GM23338 (cell line): ENCODE results near the gene INPP5A. TPM values are rescaled to one million over a fixed set of nuclear protein-coding genes. Genes with fewer than 3 reads are reported as not detected.

ENCODE experiments used
- ATAC-seq: fragments of 200-7000 bp; cut with Tn5 transposase; 3 replicates; pipeline ENCODE4 v1.9.1; 2020
- DNase-seq: peaks from one replicate; pipeline ENCODE4 v3.0.0-alpha.2; 2015; ENCODE audit warnings: low spot score
- H2AFZ ChIP-seq: fragments of 200-600 bp; sonication (generic); 2 replicates; pipeline ENCODE4 v1.8.0; 2016; ENCODE audit warnings: antibody characterized with exemption, mild to moderate bottlenecking, moderate library complexity
- H3F3A ChIP-seq: fragments of 200-600 bp; sonication (generic); replicated peaks from 2 replicates; pipeline ENCODE4 v1.8.0; 2017; ENCODE audit warnings: antibody characterized with exemption, mixed run types, low read depth
- H3K27ac ChIP-seq: fragments of 200-600 bp; sonication (generic); 2 replicates; pipeline ENCODE4 v1.6.1; 2016; ENCODE audit warnings: low read depth
- H3K27me3 ChIP-seq: fragments of 200-600 bp; sonication (generic); 2 replicates; pipeline ENCODE4 v1.8.0; 2016; ENCODE audit warnings: mild to moderate bottlenecking, mixed run types, moderate library complexity; ENCODE audit not compliant: insufficient read depth
- H3K36me3 ChIP-seq: fragments of 200-600 bp; sonication (generic); 2 replicates; pipeline ENCODE4 v1.8.0; 2016; ENCODE audit warnings: mild to moderate bottlenecking; ENCODE audit not compliant: insufficient read depth
- H3K4me1 ChIP-seq: fragments of 200-600 bp; sonication (generic); 2 replicates; pipeline ENCODE4 v1.8.0; 2016; ENCODE audit warnings: mild to moderate bottlenecking, moderate library complexity; ENCODE audit not compliant: insufficient read depth
- H3K4me2 ChIP-seq: fragments of 200-600 bp; sonication (generic); 2 replicates; pipeline ENCODE4 v1.7.1; 2017; ENCODE audit warnings: mixed run types
- H3K4me3 ChIP-seq: fragments of 200-600 bp; sonication (generic); 2 replicates; pipeline ENCODE4 v1.6.1; 2016; ENCODE audit warnings: mixed run types
- H3K79me2 ChIP-seq: fragments of 200-600 bp; sonication (generic); replicated peaks from 2 replicates; pipeline ENCODE4 v1.8.0; 2017; ENCODE audit warnings: mild to moderate bottlenecking; ENCODE audit not compliant: insufficient read depth
- H3K9me2 ChIP-seq: fragments of 200-600 bp; sonication (generic); 2 replicates; pipeline ENCODE4 v1.8.0; 2017; ENCODE audit not compliant: insufficient read depth
- H4K20me1 ChIP-seq: fragments of 200-600 bp; sonication (generic); replicated peaks from 2 replicates; pipeline ENCODE4 v1.8.0; 2017; ENCODE audit warnings: mild to moderate bottlenecking; ENCODE audit not compliant: insufficient read depth
- H3K27ac Mint-ChIP-seq: 2 replicates; pipeline ENCODE4 v1.8.0; 2020; ENCODE audit warnings: inconsistent platforms, mild to moderate bottlenecking, moderate library complexity, mixed read lengths
- H3K27me3 Mint-ChIP-seq: 3 replicates; pipeline ENCODE4 v1.8.0; 2022; ENCODE audit warnings: low read depth, mild to moderate bottlenecking, moderate library complexity, mixed read lengths, inconsistent platforms; ENCODE audit not compliant: insufficient read depth, poor library complexity
- H3K36me3 Mint-ChIP-seq: 3 replicates; pipeline ENCODE4 v1.8.0; 2021; ENCODE audit warnings: low read depth, mild to moderate bottlenecking, inconsistent platforms, moderate library complexity, mixed read lengths
- H3K4me1 Mint-ChIP-seq: 3 replicates; pipeline ENCODE4 v1.8.0; 2020; ENCODE audit warnings: mild to moderate bottlenecking, inconsistent platforms, mixed read lengths
- H3K4me3 Mint-ChIP-seq: 3 replicates; pipeline ENCODE4 v1.8.0; 2021; ENCODE audit warnings: moderate library complexity, mild to moderate bottlenecking, inconsistent platforms, mixed read lengths
- H3K9me3 Mint-ChIP-seq: 3 replicates; pipeline ENCODE4 v1.8.0; 2020; ENCODE audit warnings: moderate library complexity, mild to moderate bottlenecking, inconsistent platforms, mixed read lengths
- EZH2 ChIP-seq: fragments of 200-600 bp; sonication (generic); IDR thresholded peaks from one replicate; pipeline ENCODE4 v1.8.0; 2017; ENCODE audit warnings: antibody characterized with exemption, mild to moderate bottlenecking, low read depth; ENCODE audit not compliant: unreplicated experiment
- NANOG ChIP-seq: IDR thresholded peaks from 2 replicates; pipeline ENCODE4 v1.6.1; 2016; ENCODE audit warnings: antibody characterized with exemption, borderline replicate concordance
- POLR2AphosphoS5 ChIP-seq: IDR thresholded peaks from 2 replicates; pipeline ENCODE4 v1.6.1; 2016; ENCODE audit warnings: antibody characterized with exemption, low read depth
- STAT1 ChIP-seq: IDR thresholded peaks from one replicate; pipeline ENCODE4 v1.6.1; 2016; ENCODE audit warnings: antibody characterized with exemption; ENCODE audit not compliant: unreplicated experiment
- ZNF331 ChIP-seq: fragments of 250-450 bp; sonication (Bioruptor Pico); IDR thresholded peaks from 2 replicates; pipeline ENCODE4 v1.5.0; 2020; ENCODE audit warnings: low read depth, mild to moderate bottlenecking, moderate library complexity
- polyA plus RNA-seq: library from polyadenylated mRNA; unstranded; fragments of >200 nt; fragmentation: Nextera tagmentation; extraction: Ambion mirVana; gene quantifications from 2 replicates; pipeline ENCODE4 v1.2.1, GENCODE V29; 2016
- total RNA-seq: library from RNA; depleted of rRNA; stranded (reverse); fragments of >200 nt; shearing (Covaris generic); gene quantifications from 2 replicates; pipeline ENCODE4 v1.2.3, GENCODE V29; 2014
- TF ChIP-seq, protein P1 (sequence below): fragments of 250-450 bp; sonication (Bioruptor Pico); IDR thresholded peaks from 2 replicates; pipeline ENCODE4 v1.5.0; 2020; ENCODE audit warnings: mild to moderate bottlenecking, moderate library complexity
- TF ChIP-seq, protein P2 (sequence below), 2 experiments: fragments of 200-600 bp in 1 of 2; sonication (generic) in 1 of 2; conservative IDR thresholded peaks; 2 replicates each; pipeline versions ENCODE4 v1.5.1 to v1.6.1; 2016 to 2017; ENCODE audit warnings: antibody characterized with exemption in 2 of 2, low read depth in 2 of 2, mild to moderate bottlenecking in 2 of 2, moderate library complexity in 1 of 2

The INPP5A gene
- total and polyA plus RNA-seq, 2 experiments from 2014 or later, result 5.9 to 40.6 TPM

DNA sequence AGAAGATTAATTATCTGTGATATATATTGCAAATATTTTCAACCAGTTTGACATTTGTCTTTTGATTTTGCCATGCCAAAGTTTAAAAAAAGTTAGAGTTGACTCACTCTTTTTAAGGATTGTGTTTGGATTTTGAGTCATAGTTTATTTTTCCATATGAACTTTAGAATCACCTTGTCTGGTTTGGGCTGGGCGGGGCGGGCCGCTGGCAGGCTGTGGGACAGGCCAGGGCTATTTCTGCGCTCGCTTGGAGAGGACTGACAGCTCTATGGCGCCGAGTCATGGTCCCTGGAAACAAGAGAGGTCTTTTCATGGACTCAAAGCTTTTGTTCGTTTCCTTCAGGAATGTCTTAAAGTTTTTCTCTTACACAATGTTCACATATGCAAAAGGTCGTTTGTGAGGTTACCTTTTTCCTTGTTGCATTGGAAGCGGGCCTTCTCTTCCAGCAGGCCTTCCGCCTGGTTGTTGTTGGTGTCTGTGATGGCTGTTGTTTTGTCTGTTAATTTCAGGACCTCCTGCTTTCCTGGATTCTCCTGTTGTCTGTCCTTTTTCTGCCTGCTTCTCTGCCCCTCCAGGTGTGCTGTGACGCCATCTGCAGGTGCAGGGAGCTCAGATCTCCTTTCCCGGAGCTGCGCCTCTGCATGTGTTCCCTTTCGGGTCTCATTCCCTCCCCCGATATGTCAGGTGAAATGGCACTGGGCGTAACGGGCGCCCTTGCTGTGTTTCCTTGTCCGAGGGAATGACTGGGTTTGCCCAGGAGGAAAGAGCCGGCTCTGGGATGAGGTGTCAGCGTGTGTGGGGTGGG is 53.8 kb downstream of the INPP5A start:
- Histone ChIP-seq H3K4me1 (no peaks in the 10 kb centered on the region), H3K4me2 (no peak overlapping the region), H3K27me3 (no peaks in the 10 kb centered on the region), H3K36me3 (no peaks in the 10 kb centered on the region), H3K4me3 (no peak overlapping the region), H2AFZ (no peak overlapping the region), H4K20me1 (peaks cover 7% of the 10 kb centered on the region), H3K27ac (no peak overlapping the region), H3K9me2 (no peaks in the 10 kb centered on the region), H3F3A (no peaks in the 10 kb centered on the region), H3K79me2 (peaks cover 12% of the 10 kb centered on the region)
- Mint-ChIP-seq H3K4me3 (no peak overlapping the region; the same call in 2 of the 3 replicates), H3K36me3 (no peaks in the 10 kb centered on the region), H3K27ac (peak overlapping the region; percentile 53; the same call in 1 of the 2 replicates), H3K27me3 (peaks cover 12% of the 10 kb centered on the region), H3K9me3 (no peaks in the 10 kb centered on the region), H3K4me1 (peaks cover 15% of the 10 kb centered on the region)
- ATAC-seq (peak; percentile 76), DNase-seq (peak; percentile 76)
- TF ChIP-seq STAT1, result no peak
- TF ChIP-seq, protein P1, sequence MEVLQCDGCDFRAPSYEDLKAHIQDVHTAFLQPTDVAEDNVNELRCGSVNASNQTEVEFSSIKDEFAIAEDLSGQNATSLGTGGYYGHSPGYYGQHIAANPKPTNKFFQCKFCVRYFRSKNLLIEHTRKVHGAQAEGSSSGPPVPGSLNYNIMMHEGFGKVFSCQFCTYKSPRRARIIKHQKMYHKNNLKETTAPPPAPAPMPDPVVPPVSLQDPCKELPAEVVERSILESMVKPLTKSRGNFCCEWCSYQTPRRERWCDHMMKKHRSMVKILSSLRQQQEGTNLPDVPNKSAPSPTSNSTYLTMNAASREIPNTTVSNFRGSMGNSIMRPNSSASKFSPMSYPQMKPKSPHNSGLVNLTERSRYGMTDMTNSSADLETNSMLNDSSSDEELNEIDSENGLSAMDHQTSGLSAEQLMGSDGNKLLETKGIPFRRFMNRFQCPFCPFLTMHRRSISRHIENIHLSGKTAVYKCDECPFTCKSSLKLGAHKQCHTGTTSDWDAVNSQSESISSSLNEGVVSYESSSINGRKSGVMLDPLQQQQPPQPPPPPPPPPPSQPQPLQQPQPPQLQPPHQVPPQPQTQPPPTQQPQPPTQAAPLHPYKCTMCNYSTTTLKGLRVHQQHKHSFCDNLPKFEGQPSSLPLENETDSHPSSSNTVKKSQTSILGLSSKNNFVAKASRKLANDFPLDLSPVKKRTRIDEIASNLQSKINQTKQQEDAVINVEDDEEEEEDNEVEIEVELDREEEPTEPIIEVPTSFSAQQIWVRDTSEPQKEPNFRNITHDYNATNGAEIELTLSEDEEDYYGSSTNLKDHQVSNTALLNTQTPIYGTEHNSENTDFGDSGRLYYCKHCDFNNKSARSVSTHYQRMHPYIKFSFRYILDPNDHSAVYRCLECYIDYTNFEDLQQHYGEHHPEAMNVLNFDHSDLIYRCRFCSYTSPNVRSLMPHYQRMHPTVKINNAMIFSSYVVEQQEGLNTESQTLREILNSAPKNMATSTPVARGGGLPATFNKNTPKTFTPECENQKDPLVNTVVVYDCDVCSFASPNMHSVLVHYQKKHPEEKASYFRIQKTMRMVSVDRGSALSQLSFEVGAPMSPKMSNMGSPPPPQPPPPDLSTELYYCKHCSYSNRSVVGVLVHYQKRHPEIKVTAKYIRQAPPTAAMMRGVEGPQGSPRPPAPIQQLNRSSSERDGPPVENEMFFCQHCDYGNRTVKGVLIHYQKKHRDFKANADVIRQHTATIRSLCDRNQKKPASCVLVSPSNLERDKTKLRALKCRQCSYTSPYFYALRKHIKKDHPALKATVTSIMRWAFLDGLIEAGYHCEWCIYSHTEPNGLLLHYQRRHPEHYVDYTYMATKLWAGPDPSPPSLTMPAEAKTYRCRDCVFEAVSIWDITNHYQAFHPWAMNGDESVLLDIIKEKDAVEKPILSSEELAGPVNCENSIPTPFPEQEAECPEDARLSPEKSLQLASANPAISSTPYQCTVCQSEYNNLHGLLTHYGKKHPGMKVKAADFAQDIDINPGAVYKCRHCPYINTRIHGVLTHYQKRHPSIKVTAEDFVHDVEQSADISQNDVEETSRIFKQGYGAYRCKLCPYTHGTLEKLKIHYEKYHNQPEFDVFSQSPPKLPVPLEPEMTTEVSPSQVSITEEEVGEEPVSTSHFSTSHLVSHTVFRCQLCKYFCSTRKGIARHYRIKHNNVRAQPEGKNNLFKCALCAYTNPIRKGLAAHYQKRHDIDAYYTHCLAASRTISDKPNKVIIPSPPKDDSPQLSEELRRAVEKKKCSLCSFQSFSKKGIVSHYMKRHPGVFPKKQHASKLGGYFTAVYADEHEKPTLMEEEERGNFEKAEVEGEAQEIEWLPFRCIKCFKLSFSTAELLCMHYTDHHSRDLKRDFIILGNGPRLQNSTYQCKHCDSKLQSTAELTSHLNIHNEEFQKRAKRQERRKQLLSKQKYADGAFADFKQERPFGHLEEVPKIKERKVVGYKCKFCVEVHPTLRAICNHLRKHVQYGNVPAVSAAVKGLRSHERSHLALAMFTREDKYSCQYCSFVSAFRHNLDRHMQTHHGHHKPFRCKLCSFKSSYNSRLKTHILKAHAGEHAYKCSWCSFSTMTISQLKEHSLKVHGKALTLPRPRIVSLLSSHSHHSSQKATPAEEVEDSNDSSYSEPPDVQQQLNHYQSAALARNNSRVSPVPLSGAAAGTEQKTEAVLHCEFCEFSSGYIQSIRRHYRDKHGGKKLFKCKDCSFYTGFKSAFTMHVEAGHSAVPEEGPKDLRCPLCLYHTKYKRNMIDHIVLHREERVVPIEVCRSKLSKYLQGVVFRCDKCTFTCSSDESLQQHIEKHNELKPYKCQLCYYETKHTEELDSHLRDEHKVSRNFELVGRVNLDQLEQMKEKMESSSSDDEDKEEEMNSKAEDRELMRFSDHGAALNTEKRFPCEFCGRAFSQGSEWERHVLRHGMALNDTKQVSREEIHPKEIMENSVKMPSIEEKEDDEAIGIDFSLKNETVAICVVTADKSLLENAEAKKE (CRISPR knock-in tag), result no peak
- no peak for TF ChIP-seq POLR2AphosphoS5
- TF ChIP-seq ZNF331 (CRISPR knock-in tag), result no peak
- no peak for TF ChIP-seq EZH2
- TF ChIP-seq, protein P2, sequence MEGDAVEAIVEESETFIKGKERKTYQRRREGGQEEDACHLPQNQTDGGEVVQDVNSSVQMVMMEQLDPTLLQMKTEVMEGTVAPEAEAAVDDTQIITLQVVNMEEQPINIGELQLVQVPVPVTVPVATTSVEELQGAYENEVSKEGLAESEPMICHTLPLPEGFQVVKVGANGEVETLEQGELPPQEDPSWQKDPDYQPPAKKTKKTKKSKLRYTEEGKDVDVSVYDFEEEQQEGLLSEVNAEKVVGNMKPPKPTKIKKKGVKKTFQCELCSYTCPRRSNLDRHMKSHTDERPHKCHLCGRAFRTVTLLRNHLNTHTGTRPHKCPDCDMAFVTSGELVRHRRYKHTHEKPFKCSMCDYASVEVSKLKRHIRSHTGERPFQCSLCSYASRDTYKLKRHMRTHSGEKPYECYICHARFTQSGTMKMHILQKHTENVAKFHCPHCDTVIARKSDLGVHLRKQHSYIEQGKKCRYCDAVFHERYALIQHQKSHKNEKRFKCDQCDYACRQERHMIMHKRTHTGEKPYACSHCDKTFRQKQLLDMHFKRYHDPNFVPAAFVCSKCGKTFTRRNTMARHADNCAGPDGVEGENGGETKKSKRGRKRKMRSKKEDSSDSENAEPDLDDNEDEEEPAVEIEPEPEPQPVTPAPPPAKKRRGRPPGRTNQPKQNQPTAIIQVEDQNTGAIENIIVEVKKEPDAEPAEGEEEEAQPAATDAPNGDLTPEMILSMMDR (conservative IDR thresholded peaks at IDR 0.05; ENCODE audit: low read depth in 2 of 2), result peak; percentile 39 to 80; a peak in 3 of 4 replicates
- TF ChIP-seq NANOG, result no peak
